Effector CD4-positive, alpha-beta T cell (primary cell): Measurements from ENCODE around the gene ZNF821.
"Not testable (repeated sequence)": the region's sequence is repeated elsewhere in the genome, so short reads cannot be mapped to it uniquely, and the experiment has no call there.

Experiments
- DNase-seq: peaks from one replicate; pipeline ENCODE4 v3.0.0-alpha.2; 2020
- total RNA-seq: gene quantifications from one replicate; lab custom pipeline; 2026; lab: John Stamatoyannopoulos, UW

Gene ZNF821
- 9.0 reads per million, percentile 30 among the genes with 10 or more reads in this experiment for total RNA-seq

DNA sequence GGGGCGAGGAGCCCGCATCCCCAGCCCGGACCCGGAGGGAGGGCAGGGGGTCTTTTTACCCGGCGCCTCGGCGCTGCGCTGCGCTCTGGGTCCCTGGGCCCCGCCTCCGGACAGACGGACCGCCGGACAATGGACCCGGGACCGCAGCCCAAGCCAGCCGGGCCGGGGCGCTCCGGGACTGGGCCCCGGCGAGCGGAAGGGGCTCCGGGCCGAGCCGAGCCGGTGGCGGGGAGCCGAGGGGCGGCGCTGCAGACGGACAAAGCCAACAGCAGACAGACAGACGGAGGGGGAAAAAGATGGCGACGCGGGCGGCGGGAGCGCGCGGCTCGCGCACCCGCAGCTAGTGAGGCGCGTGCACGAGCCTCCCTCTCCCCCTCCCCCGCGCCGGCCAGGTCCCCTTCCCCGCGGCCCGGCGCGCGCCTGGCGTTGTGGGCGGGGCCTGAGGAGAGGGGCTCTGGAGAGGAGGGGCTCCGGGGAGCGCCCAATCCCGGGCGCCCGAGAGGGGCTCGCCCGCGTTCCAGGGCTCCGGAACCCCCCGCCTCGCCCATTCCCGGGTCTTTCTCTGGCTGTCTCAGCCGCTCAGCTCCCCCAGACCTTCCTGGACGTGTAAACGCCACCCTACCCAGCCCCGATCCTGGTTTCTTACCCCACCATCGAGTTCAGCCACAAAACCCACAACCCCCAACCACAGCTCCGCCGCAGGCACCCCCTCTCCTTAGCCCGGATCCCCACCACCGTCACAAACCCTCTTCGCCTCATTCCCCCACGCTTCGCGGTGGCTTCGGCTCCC, at the start of gene ZNF821:
ZNF821 (minus strand) TSS at position 334 of the 790 bp plus-strand sequence. CDS start 4,236 bp downstream, outside the sequence.
- DNase-seq, result peak; percentile 65

GRCh38 chr16:71933017-71933416, 49.0 kb upstream of the ZNF821 start:
- no peak for DNase-seq

GRCh38 chr16:71931599-71931998, 47.6 kb upstream of the ZNF821 start:
- no peak for DNase-seq

DNA sequence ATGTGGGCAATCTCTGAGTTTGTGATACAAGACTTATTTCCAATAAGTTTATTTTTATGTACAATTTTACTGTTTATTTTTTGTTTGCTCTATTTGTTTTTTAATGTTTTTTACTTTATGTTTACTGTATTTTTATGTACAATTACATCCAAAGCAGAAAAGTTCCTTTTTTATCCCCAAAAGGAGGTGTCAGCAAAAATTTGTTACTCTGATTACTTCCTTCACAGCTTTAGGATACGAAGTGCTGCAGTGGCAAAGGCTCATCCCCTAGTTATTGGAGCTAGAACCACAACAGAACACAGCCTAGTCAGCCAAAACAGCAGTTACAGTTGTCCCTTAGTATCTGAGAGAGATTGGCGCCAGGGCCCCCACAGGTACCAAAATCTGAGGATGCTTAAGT, 47.0 kb upstream of the ZNF821 start:
- no peak for DNase-seq

DNA sequence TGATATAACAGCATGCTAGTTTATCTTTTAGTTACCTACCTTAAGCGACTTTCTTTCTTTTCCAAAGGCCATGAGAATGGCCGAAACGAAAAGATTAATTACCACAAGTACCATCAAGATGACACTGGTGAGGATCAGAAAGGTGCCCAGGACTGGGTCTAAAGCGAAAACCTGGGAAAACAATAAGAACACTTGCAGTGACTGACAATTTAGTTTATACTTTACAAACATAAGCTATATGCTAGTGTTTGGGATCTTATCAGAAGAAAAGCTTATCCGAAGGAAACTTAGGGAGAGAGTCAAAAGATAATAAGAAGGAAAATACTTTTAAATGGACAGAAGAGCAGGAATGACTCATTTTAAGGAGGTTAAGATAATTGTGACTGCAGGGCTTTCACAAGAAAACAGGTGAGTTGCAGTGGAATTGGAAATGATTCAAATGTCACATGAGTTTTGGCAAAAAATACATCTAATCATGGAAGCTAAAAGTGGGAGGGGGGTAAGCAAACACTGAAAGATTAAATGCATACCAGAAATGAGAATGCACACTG, 46.1 kb upstream of the ZNF821 start:
- no peak for DNase-seq

DNA sequence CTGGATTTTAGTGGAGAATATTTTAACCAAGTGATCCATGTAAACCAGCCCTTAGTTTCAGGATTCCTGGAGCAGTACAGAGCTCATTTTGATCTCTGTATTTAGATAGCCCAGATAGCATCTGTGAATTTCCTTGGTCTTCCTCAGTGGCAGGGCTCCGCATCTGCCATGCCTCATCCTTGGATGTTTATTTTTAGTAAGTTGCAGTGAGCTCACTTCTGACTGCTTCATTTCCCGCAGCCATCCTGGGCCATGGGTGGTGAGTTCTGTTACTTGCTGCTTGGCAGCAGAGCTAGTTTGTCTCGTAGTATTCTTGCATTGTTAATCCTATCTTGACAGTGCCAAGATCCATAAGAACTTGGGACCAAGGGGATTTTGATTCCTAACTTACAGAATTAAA, 45.1 kb upstream of the ZNF821 start:
- no peak for DNase-seq

DNA sequence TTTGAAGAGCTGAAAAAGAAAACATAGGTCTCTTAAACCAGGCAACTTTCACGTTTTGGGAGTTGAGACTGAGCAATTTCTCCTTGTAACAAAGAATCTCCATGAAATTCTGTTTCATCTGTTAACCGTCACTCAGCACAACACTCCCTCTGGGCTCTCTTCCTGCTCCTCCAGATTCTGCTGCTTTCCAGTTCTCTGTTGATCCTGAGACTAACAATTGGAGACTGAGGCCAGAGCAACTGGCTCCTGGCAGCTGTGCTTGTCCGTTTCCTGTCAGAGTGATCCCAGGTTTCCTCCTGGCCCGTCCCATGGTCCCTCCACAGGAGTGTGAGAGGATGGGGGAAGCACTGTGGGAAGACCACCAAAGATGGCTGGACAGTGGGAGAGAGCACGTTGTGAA, 43.8 kb upstream of the ZNF821 start:
- DNase-seq, result no peak

DNA sequence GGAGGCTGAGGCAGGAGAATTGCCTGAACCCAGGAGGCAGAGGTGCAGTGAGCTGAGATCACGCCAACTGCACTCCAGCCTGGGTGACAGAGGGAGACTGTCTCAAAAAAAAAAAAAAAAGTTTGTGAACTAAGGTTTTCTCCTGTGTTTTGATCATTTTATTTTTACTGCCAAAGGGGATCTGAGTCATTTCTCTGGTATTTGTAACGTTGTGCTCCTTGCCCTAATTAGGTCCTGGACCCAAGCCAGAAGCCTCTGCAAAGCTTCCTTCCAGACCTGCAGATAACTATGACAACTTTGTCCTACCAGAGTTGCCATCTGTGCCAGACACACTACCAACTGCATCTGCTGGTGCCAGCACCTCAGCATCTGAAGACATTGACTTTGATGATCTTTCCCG, 43.4 kb upstream of the ZNF821 start:
- DNase-seq, result no peak

- no peak for DNase-seq
Measured at GRCh38 chr16:71924710-71925109, 40.7 kb upstream of the ZNF821 start.

GRCh38 chr16:71923941-71924690, 40.1 kb upstream of the ZNF821 start:
- no peak for DNase-seq

GRCh38 chr16:71920658-71921057, 36.7 kb upstream of the ZNF821 start:
- no peak for DNase-seq

- no peak for DNase-seq
Measured at GRCh38 chr16:71919035-71919434, 35.1 kb upstream of the ZNF821 start.

DNA sequence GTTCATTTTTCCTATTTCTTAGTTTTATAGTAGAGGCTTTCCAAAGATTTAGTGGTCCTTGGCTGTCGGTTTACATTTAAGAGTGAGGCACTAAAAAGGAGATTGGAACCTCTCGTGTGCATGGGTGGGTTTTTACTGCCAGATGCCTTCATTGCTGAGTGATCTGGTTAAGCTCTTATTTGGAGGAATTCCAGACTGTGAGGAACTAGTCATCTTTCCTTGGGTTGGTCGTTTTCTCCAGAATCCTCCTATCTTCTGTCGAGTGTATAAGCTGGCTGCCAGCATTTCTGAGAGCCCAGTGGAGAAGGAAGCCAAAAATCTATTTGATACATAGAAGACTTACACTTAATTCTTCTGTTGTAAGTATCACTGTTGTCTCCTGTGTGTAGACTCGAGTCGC, 33.9 kb upstream of the ZNF821 start:
- no peak for DNase-seq

GRCh38 chr16:71916397-71916920, 32.5 kb upstream of the ZNF821 start:
- no peak for DNase-seq

- DNase-seq, result no peak
Measured at GRCh38 chr16:71915350-71915749, 31.4 kb upstream of the ZNF821 start.

DNA sequence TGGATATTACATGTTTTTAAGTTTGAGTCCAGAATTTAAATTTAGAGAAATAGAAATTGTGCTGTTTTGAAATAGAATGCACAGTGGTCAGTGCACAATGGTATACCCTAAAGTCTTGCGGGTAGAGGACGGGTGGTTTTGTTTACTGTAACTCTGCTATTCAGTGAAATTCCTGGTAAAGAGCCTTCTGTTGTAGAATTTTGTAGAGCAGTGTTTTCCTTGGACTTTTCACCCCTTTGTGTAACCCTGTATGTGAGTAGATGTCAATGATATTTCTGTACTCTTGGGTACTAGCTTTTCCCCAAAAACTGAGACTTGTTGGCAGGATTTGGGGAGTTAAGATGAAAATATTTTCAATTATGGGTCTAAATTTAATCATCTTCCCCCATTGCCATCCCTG, 30.8 kb upstream of the ZNF821 start:
- DNase-seq, result no peak

- DNase-seq, result no peak
Measured at GRCh38 chr16:71912534-71913275, 28.7 kb upstream of the ZNF821 start.

DNA sequence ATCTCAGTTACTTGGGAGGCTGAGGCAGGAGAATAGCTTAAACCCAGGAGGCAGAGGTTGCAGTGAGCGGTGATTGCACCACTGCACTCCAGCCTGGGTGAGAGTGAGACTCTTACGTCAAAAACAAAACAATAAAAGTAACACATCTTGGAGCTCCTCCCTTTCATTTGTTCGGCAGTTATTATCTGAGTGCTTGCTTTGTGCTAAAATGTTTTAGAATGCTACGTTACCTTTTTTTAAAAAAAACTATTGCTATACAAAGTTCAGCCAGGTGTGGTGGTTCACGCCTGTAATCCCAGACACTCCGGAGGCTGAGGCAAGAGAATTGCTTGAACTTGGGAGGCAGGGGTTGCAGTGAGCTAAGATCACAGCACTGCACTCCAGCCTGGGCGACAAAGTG, 27.1 kb upstream of the ZNF821 start:
- no peak for DNase-seq

DNA sequence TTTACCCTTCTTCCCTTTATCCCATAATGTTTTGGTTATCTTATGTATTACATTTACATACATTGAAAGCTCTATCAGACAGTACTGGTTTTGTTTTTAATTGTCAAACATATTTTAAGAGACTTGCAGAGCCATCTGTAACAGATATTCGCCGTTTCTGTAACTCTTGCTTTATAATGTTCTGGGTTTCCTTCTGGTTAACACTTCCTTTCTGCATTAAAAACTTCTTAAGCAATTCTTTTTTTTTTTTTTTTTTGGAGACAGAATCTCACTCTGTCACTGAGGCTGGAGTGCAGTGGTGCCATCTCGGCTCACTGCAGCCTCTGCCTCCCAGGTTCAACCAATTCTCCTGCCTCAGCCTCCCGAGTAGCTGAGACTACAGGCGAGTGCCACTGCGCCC, 21.8 kb upstream of the ZNF821 start:
- not testable (repeated sequence) for DNase-seq

DNA sequence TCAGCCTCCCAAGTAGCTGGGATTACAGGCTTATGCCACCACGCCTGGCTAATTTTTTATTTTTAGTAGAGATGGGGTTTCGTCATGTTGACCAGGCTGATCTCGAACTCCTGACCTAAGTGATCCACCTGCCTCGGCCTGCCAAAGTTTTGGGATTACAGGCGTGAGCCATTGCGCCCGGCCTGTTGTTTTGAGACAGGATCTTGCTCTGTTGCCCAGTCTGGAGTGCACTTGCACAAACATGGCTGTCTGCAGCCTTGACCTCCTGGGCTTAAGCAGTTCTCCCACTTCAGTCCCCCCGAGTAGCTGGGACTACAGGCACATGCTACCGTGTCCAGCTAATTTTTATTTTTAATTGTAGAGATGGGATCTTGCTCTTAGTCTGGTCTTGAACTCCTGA, 20.3 kb upstream of the ZNF821 start:
- no peak for DNase-seq

GRCh38 chr16:71903608-71904007, 19.6 kb upstream of the ZNF821 start:
- no peak for DNase-seq

DNA sequence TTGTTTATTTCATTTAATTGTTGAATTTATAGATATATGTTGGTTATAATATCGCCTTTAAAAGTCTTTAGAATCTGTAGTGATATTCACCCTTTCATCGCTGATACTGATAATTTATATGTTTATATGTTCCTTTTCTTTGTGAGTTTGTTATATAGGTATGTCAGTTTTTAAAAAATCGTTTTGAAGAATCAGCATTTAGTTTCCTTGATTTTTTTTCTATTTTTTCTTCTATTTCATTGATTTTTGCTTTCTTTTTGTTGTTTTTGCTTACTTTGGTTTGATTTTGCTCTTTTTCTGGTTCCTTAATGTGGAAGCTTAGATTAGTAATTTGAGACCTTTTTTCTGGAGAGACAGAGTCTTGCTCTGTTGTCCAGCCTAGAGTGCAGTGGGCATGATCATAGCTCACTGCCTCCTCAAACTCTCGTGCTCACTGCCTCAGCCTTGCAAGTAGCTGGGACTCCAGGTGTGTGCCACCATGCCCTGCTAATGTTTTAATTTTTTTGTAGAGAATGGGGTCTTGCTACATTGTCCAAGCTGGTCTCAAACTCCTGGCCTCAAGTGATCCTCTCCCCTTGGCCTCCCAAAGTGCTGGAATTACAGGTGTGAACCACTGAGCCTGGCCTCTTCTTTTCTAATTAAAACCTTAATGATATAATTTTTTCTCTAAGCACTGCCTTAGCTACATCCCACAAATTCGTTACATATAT, 18.8 kb upstream of the ZNF821 start:
- DNase-seq, result no peak
